Large intestine (tissue), 3 donors: Measurements from ENCODE around the gene PLXNA2. TPM values are rescaled to one million over a fixed set of nuclear protein-coding genes. Genes with fewer than 3 reads are reported as not detected.

Source experiments
- DNase-seq, 2 donors: peaks; one replicate each; pipeline versions ENCODE4 v3.0.0 to v3.0.0-alpha.2; 2013
- H3K27ac ChIP-seq: one replicate; pipeline ENCODE4 v1.5.1; 2013; ENCODE audit warnings: low read length
- H3K27me3 ChIP-seq: 2 replicates; pipeline ENCODE4 v1.6.1; 2013; ENCODE audit warnings: low read length; ENCODE audit not compliant: control insufficient read depth, insufficient read depth
- H3K36me3 ChIP-seq: 2 replicates; pipeline ENCODE4 v1.6.1; 2013; ENCODE audit warnings: low read length; ENCODE audit not compliant: control insufficient read depth, insufficient read depth
- H3K4me1 ChIP-seq: one replicate; pipeline ENCODE4 v1.6.1; 2013; ENCODE audit warnings: low read length; ENCODE audit not compliant: control insufficient read depth, insufficient read depth
- H3K4me3 ChIP-seq: one replicate; pipeline ENCODE4 v1.5.1; 2013; ENCODE audit warnings: low read length
- H3K9me3 ChIP-seq: one replicate; pipeline ENCODE4 v1.6.1; 2013; ENCODE audit warnings: mild to moderate bottlenecking, low read depth, low read length, moderate library complexity; ENCODE audit not compliant: control insufficient read depth
- WGBS: methylation state at CpG from one replicate; pipeline ENCODE4 v1.1.5; 2013; ENCODE audit warnings: low lambda C conversion rate; ENCODE audit not compliant: insufficient coverage; 5-methylcytosine and 5-hydroxymethylcytosine counted together
- polyA plus RNA-seq: library from polyadenylated mRNA; unstranded; fragments of 120-200 nt; gene quantifications from one replicate; pipeline ENCODE4 v1.2.1, GENCODE V29; 2013

Gene PLXNA2
- polyA plus RNA-seq, 1 donor = 11.7 TPM

DNA sequence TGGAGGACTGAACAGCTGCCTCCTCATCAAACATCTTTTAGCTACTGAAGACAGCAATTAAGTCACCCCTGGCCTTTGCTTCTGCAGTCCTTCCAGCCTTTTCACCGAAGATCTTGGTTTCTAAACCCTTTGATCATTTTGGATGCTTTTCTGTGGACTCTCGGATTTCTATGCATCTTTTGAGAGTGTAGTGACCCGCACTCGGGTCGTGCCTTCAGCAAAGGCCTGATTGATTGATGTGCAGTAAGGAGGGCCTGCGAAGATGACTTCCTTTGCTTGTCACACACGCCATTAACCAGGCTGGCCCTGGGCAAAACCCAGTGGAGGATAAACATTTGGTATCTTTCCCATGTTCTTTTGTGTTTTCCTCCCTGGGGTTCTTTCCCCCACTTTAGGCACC is 175.8 kb downstream of the PLXNA2 start:
- H3K36me3 ChIP-seq = peaks cover 7% of the 10 kb centered on the region
- H3K27me3 ChIP-seq = peaks cover 55% of the 10 kb centered on the region
- H3K27ac ChIP-seq = no peak overlapping the region
- DNase-seq = no peak
- no peaks in the 10 kb centered on the region for H3K9me3 ChIP-seq
- no peaks in the 10 kb centered on the region for H3K4me1 ChIP-seq
- WGBS = no CpG with 5 or more reads among the region's 7 CpGs
- H3K4me3 ChIP-seq = no peak overlapping the region

DNA sequence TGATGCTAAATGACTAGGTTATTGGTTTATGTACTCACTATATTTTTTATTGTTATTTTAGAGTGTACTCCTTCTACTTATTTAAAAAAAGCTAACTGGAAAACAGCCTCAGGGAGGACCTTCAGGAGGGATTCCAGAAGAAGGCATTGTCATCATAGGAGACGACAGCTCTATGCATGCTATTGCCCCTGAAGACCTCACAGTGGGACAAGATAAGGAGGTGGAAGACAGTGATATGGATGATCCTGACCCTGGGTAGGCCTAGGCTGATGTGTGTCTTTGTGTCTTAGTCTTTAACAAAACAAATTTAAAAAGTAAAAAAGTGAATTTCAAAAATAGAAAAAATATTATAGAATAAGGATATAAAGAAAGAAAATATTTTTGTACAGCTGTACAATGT is 177.6 kb downstream of the PLXNA2 start:
- no peaks in the 10 kb centered on the region for H3K9me3 ChIP-seq
- 80% methylated on average over 1 of the region's 1 CpG for WGBS
- no peak overlapping the region for H3K4me3 ChIP-seq
- H3K27ac ChIP-seq = no peak overlapping the region
- no peaks in the 10 kb centered on the region for H3K4me1 ChIP-seq
- DNase-seq = no peak
- H3K36me3 ChIP-seq = peaks cover 4% of the 10 kb centered on the region
- H3K27me3 ChIP-seq = peaks cover 71% of the 10 kb centered on the region

- Histone ChIP-seq H3K27ac (no peak overlapping the region), H3K9me3 (no peaks in the 10 kb centered on the region), H3K27me3 (peaks cover 73% of the 10 kb centered on the region), H3K4me3 (no peak overlapping the region), H3K36me3 (peaks cover 2% of the 10 kb centered on the region), H3K4me1 (no peaks in the 10 kb centered on the region)
- DNase-seq = no peak
Observed at GRCh38 chr1:208065862-208066261, 178.3 kb downstream of the PLXNA2 start.

GRCh38 chr1:208061632-208062031 is 182.6 kb downstream of the PLXNA2 start:
- WGBS = 73% methylated on average over 2 of the region's 3 CpGs
- H3K36me3 ChIP-seq = peaks cover 7% of the 10 kb centered on the region
- H3K27ac ChIP-seq = no peak overlapping the region

DNA sequence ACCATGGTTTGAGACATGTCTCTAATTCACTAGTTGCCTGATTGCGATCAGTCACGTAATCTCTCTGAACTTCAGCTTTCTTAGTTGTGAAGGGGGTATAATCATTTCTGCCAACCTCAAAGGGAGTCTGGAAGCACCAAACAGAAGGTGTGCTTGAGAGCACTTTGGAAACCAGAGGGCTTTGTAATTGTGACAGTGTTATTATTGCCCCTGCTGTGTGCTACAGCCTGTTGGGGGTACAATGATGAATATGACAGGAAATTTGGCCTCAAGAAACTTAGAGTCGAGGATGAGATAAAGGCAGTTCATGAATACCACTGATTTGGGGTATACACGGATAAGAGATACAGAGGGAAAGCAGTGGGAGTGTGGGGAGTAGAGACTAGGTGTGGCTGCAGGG is 183.1 kb downstream of the PLXNA2 start:
- H3K4me3 ChIP-seq = no peak overlapping the region
- H3K9me3 ChIP-seq = no peaks in the 10 kb centered on the region
- H3K4me1 ChIP-seq = peaks cover 14% of the 10 kb centered on the region
- H3K36me3 ChIP-seq = peaks cover 7% of the 10 kb centered on the region
- 31% methylated on average over 2 of the region's 4 CpGs for WGBS
- H3K27me3 ChIP-seq = peaks cover 76% of the 10 kb centered on the region
- DNase-seq = no peak
- H3K27ac ChIP-seq = no peak overlapping the region

More at GRCh38 chr1:208061632-208062031, 182.6 kb downstream of the PLXNA2 start:
- DNase-seq = no peak
- Histone ChIP-seq H3K27me3 (peaks cover 73% of the 10 kb centered on the region), H3K4me3 (no peak overlapping the region), H3K4me1 (peaks cover 14% of the 10 kb centered on the region), H3K9me3 (no peaks in the 10 kb centered on the region)

- peaks cover 14% of the 10 kb centered on the region for H3K4me1 ChIP-seq
- H3K36me3 ChIP-seq = peaks cover 7% of the 10 kb centered on the region
- no CpG with 5 or more reads among the region's 17 CpGs for WGBS
- H3K27ac ChIP-seq = no peak overlapping the region
- H3K4me3 ChIP-seq = no peak overlapping the region
- peaks cover 75% of the 10 kb centered on the region for H3K27me3 ChIP-seq
- DNase-seq = no peak
- H3K9me3 ChIP-seq = no peaks in the 10 kb centered on the region
Observed at GRCh38 chr1:208060215-208060869, 183.8 kb downstream of the PLXNA2 start.

- H3K36me3 ChIP-seq = peaks cover 5% of the 10 kb centered on the region
- no peaks in the 10 kb centered on the region for H3K9me3 ChIP-seq
- H3K27ac ChIP-seq = no peak overlapping the region
- WGBS = no CpG with 5 or more reads among the region's 6 CpGs
- peaks cover 75% of the 10 kb centered on the region for H3K27me3 ChIP-seq
- no peak overlapping the region for H3K4me3 ChIP-seq
- DNase-seq = peak; percentile 33 to 84
- H3K4me1 ChIP-seq = peaks cover 14% of the 10 kb centered on the region
Observed at GRCh38 chr1:208059409-208060001, 184.7 kb downstream of the PLXNA2 start.

GRCh38 chr1:208058756-208059155 is 185.4 kb downstream of the PLXNA2 start:
- H3K36me3 ChIP-seq = peaks cover 5% of the 10 kb centered on the region
- no peak overlapping the region for H3K27ac ChIP-seq

DNA sequence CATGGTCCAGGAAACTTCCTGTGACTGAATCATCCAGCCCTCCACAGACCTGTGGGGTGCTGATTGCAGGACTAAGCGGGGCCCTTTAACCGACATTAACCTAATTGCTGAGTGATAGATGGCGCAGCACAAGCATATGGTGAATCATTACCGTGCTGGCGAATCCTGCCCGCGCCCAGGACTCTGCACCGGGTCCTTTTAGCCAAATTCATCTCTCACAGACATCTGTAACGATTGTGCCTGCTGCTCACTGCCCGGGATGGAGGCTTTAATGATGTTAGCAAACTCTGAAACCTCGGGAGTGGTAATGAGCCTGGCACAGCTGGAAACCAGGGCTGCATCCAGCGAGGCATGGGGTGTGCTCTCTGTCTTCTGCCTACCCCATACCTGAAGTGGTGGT is 185.9 kb downstream of the PLXNA2 start:
- Histone ChIP-seq H3K27me3 (peaks cover 75% of the 10 kb centered on the region), H3K36me3 (peaks cover 5% of the 10 kb centered on the region), H3K4me1 (peaks cover 14% of the 10 kb centered on the region), H3K9me3 (no peaks in the 10 kb centered on the region), H3K4me3 (no peak overlapping the region), H3K27ac (no peak overlapping the region)
- DNase-seq = no peak
- WGBS = no CpG with 5 or more reads among the region's 12 CpGs

More at GRCh38 chr1:208058756-208059155, 185.4 kb downstream of the PLXNA2 start:
- DNase-seq = no peak
- H3K27me3 ChIP-seq = peaks cover 75% of the 10 kb centered on the region
- peaks cover 14% of the 10 kb centered on the region for H3K4me1 ChIP-seq
- WGBS = no CpG with 5 or more reads among the region's 4 CpGs
- H3K4me3 ChIP-seq = no peak overlapping the region
- no peaks in the 10 kb centered on the region for H3K9me3 ChIP-seq

GRCh38 chr1:208057056-208057455 is 187.1 kb downstream of the PLXNA2 start:
- Histone ChIP-seq H3K36me3 (peaks cover 5% of the 10 kb centered on the region), H3K27ac (no peak overlapping the region), H3K9me3 (no peaks in the 10 kb centered on the region), H3K4me3 (no peak overlapping the region), H3K27me3 (peaks cover 68% of the 10 kb centered on the region), H3K4me1 (peaks cover 14% of the 10 kb centered on the region)
- no CpG with 5 or more reads among the region's 2 CpGs for WGBS
- no peak for DNase-seq

DNA sequence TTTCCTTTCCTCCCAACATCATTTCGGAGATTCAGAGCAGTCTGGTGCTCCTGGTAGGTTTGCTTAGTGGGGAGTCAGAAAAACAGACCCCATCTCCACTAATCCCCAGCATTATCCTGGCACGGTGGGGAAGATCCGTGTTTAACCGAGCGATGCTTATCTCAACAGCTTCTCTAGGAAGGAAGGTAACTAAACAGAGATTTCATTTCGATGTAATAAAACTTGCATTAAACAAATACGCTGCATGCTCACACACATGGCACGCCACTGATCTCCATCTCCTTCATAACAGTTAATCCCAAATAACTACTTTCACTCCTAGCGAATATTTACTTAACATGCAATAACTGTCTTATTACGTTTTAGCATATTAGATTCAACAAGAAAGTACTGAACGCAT is 188.6 kb downstream of the PLXNA2 start:
- H3K4me3 ChIP-seq = no peak overlapping the region
- DNase-seq = no peak
- H3K36me3 ChIP-seq = peaks cover 12% of the 10 kb centered on the region
- no peak overlapping the region for H3K27ac ChIP-seq
- no peaks in the 10 kb centered on the region for H3K9me3 ChIP-seq
- peaks cover 14% of the 10 kb centered on the region for H3K4me1 ChIP-seq
- 55% methylated on average over 3 of the region's 11 CpGs for WGBS
- peaks cover 59% of the 10 kb centered on the region for H3K27me3 ChIP-seq
